ENCODE results near the gene KLHL21.

The KLHL21 gene

GRCh38 chr1:6546326-6546725 lies 56.3 kb downstream of the KLHL21 start:
- DNase-seq = no peak

GRCh38 chr1:6545276-6546112 lies 57.2 kb downstream of the KLHL21 start:
- DNase-seq = no peak

GRCh38 chr1:6544831-6545230 lies 57.8 kb downstream of the KLHL21 start:
- no peak for DNase-seq
